SK-N-MC (cell line): ENCODE measurements around the gene BIRC6.

Experiments used
- EZH2 ChIP-seq: fragments of 200-600 bp; sonication (generic); IDR thresholded peaks from one replicate; pipeline ENCODE4 v1.6.1; 2017; ENCODE audit warnings: antibody characterized with exemption
- FOXP2 ChIP-seq: optimal IDR thresholded peaks from 2 replicates; pipeline ENCODE3; 2011; ENCODE audit warnings: mild to moderate bottlenecking, moderate library complexity; ENCODE audit not compliant: insufficient read depth; ENCODE audit errors: extremely low read length, control extremely low read depth
- POLR2AphosphoS5 ChIP-seq: IDR thresholded peaks from 2 replicates; pipeline ENCODE4 v1.6.1; 2012; ENCODE audit warnings: mild to moderate bottlenecking, low read depth, low read length, borderline replicate concordance

GRCh38 chr2:32534831-32535230 is 178.0 kb downstream of the BIRC6 start:
- TF ChIP-seq POLR2AphosphoS5 (no peak), EZH2 (no peak), FOXP2 (no peak)
